NCI-H1436 (cell line): ENCODE measurements around the gene HABP2.

Source experiments
- DNase-seq: peaks from one replicate; lab custom pipeline; 2025; lab: John Stamatoyannopoulos, UW

Gene HABP2

DNA sequence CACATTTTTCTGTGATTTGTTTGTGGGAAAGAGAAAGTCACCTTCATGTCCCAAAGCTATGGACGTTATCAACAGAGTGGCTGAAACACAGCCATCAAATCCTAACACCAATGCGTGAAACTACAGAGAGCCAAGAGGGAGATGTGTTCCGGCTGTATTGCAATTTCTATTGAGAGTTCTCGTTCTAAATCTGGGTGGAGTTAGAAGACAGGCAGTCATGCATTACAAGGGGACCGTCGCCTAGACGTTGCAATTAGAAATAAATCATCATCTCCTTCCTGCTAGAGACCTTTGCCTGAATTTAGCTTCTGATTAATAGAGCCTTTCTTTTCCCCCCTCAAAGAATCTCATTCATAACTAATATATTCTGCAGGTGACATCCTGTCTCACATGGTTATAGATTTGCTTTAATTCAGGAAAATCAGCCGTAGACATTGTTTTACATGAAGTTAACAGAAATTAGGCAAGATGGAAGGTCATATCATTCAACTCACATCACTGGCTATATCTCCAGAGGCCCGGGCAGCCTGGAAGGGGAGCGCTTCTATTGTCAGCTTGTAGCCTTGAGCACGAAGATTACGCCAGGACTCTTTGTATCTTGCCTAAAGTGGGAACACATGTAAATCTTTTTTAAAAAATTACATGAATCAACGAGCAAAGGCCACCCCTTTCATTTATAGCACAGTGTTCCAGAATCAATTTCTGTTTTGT lies 52.6 kb downstream of the HABP2 start:
- DNase-seq, result no peak

- no peak for DNase-seq
Measured at GRCh38 chr10:113609704-113610108, 56.9 kb downstream of the HABP2 start.

GRCh38 chr10:113610631-113611601 lies 58.1 kb downstream of the HABP2 start:
- no peak for DNase-seq

- no peak for DNase-seq
Measured at GRCh38 chr10:113612154-113612553, 59.3 kb downstream of the HABP2 start.

DNA sequence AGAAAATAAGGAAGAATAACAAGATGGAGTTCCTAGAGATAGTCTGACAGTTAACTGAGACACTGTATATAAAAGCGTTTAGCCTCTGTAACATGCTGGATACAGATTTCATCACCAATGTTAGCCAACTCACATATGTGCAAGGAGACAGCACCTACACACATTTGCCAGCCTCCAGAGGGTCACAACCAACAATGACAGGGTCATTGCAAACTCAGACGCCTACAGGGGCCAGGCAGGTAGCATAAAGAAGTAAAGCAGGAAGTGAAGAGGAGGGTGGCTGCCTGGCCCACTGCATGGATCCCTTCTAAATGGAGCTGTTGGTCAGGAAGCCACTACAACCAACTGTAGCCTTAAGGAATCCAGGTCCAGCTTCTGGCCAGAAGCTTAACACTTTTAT lies 60.6 kb downstream of the HABP2 start:
- DNase-seq, result no peak

DNA sequence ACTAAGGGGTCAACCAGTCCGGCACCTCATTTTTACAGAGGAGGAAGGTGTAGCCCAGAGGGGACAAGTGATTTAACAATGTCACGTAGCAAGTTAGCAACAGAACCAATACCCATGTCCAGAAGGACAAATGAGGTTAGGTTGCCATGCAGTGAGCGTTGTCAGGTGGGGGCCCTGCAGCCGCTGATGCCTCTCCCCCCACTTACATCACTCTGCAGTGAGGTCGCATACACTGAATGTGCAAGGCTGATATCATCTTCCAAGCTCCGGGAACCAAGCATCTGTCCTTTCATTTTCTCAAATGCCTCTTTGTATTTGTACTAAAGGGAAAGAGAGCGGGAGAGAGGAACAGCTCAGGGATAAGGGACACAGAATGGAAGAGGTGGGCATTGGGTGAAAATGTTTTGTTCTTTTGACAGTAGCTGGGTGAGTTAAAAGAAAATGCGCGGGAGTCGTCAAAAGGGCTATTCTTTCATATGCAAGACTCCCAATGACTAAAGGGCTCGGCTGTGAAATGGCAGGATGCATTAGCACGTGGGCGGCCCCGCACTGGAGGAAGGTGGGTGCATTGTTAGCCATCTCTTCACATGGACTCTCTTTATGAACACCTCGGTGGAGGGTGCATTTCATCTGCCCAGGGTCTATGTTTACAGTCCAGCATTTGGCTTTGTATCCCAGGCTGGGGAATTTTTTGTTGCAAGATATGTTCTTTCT lies 61.3 kb downstream of the HABP2 start:
- DNase-seq, result no peak

GRCh38 chr10:113616244-113617074 lies 63.6 kb downstream of the HABP2 start:
- DNase-seq, result no peak

DNA sequence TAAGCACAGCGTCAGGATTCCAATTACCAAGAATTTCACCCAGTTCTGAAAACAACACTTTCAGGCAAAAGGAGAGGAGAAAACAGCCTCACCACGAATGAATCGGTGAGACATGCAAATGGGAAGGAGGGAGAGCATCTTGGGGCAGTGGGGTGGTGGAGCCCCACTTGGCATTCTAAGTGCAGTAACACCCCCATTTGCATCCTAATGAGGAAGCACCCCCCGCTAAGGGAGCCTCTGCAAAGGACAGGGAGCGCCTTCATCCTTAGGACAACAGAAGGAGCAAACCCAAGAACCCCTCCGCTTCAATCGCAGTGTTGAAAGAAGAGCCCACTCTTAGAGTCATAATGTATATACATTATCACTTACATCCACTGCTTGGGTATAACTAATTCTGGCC lies 64.2 kb downstream of the HABP2 start:
- DNase-seq, result no peak

- no peak for DNase-seq
Measured at GRCh38 chr10:113618338-113618737, 65.5 kb downstream of the HABP2 start.

- no peak for DNase-seq
Measured at GRCh38 chr10:113619401-113619800, 66.5 kb downstream of the HABP2 start.

- no peak for DNase-seq
Measured at GRCh38 chr10:113620511-113620910, 67.7 kb downstream of the HABP2 start.

DNA sequence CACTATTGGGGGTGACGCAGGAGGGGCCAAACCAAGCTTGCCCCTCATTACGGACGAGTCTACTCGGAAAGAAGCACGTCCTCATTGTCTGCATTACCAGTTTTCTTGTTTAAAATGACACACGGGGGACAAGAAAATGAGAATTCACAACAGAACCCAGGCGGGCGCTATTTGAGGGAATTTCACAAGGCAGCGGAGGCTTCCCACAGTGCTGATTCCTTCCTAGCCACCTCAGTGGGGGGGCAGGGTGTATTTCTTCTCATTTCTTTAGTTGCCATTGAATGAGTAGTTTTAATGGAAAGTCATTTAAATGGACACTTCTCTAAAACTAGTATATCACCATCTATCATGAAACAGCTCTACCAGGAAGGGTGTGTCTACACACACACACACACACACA lies 68.1 kb downstream of the HABP2 start:
- no peak for DNase-seq

DNA sequence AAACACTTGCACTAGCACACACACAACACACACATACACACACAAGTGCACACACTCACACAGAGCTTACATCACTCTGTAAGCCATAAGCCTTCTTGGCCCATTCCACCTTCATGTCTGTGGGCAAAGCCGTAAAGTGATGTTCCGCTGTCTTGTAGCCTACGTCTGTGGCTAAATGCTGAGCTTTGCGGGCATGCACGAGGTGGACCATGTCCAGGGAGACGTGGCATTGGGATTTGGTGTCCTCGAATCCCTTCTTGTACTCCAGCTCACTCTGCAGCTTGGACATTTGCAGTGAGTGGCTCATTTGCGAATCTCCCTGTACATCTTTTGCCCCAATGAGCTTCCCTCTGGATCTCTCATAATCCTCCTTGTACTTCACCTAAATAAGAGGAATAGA lies 68.9 kb downstream of the HABP2 start:
- no peak for DNase-seq

- no peak for DNase-seq
Measured at GRCh38 chr10:113622831-113623230, 70.0 kb downstream of the HABP2 start.

- no peak for DNase-seq
Measured at GRCh38 chr10:113625461-113626186, 72.8 kb downstream of the HABP2 start.

- no peak for DNase-seq
Measured at GRCh38 chr10:113626809-113627355, 74.0 kb downstream of the HABP2 start.

- no peak for DNase-seq
Measured at GRCh38 chr10:113627836-113628235, 75.0 kb downstream of the HABP2 start.

DNA sequence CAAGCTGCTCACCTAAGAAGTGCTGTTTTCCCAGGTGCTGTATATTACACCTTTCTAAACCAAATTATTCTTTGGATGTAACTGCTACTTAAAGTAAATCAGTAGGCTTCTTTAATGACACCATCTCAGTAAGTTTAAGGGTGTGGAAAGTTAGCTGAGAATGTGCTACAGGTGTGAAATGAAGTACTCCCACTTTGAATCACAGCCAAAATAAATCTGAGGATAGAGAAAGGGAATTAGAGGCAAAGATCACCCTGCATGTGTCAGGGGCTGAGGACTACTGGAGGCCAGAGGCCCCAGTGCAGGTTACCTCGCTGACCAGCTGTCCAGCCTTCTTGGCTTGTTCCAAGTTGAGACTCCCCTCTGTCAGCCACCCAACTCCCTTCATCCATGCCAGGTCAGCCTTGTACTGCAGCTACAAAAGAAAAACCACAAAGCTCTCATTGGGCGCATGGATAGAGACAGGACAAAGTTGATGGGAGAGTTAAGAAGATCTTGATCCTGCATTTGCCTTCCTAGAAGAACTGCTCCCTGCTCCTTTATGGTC lies 75.8 kb downstream of the HABP2 start:
- DNase-seq, result no peak

DNA sequence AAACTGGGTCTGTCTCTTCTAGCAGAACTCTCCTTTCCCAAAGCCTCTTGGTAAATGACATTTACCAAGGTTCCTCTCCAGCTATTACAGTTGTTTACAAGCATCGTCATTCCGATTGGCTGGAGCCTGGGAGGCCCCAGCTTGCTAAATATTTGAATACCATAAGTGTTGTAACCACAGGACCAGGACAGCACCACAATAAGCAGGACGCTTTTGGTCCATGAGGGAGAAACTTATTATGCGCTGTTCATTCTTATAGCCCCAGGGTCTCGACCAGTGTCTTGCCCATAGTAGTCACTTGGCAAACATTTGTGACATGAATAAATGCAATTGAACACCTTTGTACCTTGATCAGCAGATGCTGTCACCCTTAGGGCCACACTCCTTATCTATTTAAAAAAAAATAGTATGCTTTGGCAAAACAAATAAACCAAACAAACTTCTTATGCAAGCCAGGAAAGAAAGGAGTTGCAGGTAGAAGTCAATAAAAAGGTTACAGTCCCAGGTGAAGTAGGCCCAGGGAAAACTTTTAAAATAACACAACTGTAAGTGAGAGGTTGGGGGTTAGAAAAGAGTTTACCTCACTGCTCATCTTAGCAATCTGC lies 78.2 kb downstream of the HABP2 start:
- DNase-seq, result no peak
